ENCODE data around the gene CNGA4.

DNA sequence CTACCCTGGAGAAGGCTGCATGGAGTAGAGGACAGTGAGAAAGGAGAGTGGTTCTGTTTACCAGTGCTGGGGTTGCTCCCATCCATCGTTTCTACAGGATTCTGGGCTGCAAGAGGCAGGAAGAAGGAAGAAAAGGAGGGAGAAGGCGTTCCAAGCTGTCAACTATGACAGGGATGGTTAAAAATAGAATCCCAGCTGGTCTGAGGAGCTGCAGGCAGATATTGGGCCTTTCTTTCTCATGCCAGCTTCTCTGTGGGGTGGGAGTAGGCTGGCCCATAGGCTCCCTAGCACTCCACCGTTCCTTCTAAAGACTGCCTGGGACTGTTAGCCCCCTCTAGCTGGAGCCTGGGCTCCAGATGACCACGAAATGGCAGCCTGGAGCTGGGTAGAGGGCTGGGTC lies 34.3 kb downstream of the CNGA4 start:
- TF ChIP-seq POLR2A (IDR thresholded peaks at IDR 0.05; ENCODE audit: extremely low read depth, insufficient read length) (no peak), MYC (IDR thresholded peaks at IDR 0.05; ENCODE audit: low read depth, low read length) (no peak)
- TF ChIP-seq, protein P1, sequence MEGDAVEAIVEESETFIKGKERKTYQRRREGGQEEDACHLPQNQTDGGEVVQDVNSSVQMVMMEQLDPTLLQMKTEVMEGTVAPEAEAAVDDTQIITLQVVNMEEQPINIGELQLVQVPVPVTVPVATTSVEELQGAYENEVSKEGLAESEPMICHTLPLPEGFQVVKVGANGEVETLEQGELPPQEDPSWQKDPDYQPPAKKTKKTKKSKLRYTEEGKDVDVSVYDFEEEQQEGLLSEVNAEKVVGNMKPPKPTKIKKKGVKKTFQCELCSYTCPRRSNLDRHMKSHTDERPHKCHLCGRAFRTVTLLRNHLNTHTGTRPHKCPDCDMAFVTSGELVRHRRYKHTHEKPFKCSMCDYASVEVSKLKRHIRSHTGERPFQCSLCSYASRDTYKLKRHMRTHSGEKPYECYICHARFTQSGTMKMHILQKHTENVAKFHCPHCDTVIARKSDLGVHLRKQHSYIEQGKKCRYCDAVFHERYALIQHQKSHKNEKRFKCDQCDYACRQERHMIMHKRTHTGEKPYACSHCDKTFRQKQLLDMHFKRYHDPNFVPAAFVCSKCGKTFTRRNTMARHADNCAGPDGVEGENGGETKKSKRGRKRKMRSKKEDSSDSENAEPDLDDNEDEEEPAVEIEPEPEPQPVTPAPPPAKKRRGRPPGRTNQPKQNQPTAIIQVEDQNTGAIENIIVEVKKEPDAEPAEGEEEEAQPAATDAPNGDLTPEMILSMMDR (IDR thresholded peaks at IDR 0.05; ENCODE audit: low read depth, low read length), result no peak
- TF ChIP-seq, protein P2, sequence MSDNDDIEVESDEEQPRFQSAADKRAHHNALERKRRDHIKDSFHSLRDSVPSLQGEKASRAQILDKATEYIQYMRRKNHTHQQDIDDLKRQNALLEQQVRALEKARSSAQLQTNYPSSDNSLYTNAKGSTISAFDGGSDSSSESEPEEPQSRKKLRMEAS (IDR thresholded peaks at IDR 0.05; ENCODE audit: low read depth, low read length), result no peak
